GM12878 (cell line): ENCODE data around the gene ASB8. TPM values are rescaled to one million over a fixed set of nuclear protein-coding genes. Genes with fewer than 3 reads are reported as not detected.
A peak's percentile ranks its signal among the peaks of the same experiment; 100 is the strongest.

Experiments used
- ATAC-seq: fragments of 200-7000 bp; cut with Tn5 transposase; 3 replicates; pipeline ENCODE4 v1.9.1; 2020; ENCODE audit warnings: mild to moderate bottlenecking, moderate library complexity
- BruUV-seq: library from RNA; stranded (reverse); fragments of 400-500 nt; replicated peaks from 2 replicates; lab custom pipeline; 2021; lab: Mats Ljungman, UMichigan
- CTCF ChIA-PET: fragments of 300-600 bp; sonication (Branson Sonifier 250); formaldehyde crosslinking; extraction: SDS; loops from one replicate; lab custom pipeline; 2021; ENCODE audit warnings: inconsistent platforms; lab: Yijun Ruan, JAX
- POLR2A ChIA-PET: fragments of 350-600 bp; formaldehyde crosslinking; extraction: SDS; loops from one replicate; lab custom pipeline; 2021; ENCODE audit warnings: inconsistent platforms; lab: Charles Lee
- RAD21 ChIA-PET: fragments of 300-600 bp; sonication (Branson Sonifier 250); formaldehyde crosslinking; loops from one replicate; lab custom pipeline; 2023; ENCODE audit warnings: antibody characterized with exemption; ENCODE audit not compliant: unreplicated experiment; lab: Charles Lee
- SMC1A ChIA-PET: fragments of 300-600 bp; sonication (Branson Sonifier 250); formaldehyde crosslinking; loops from one replicate; lab custom pipeline; 2023; ENCODE audit not compliant: unreplicated experiment, uncharacterized antibody; lab: Charles Lee
- DNase-seq: peaks from one replicate; pipeline ENCODE4 v3.0.0-alpha.2; 2011; ENCODE audit warnings: low read depth, low spot score
- FAIRE-seq: peaks from 3 replicates; lab custom pipeline; 2011; peaks lifted over from hg19 to GRCh38; lab: Jason Lieb, UNC
- H2AFZ ChIP-seq: 2 replicates; pipeline ENCODE4 v1.6.0; 2011; ENCODE audit warnings: low read depth, low read length, control low read depth; ENCODE audit not compliant: control insufficient read depth
- H3K27ac ChIP-seq: 2 replicates; pipeline ENCODE4 v1.5.1; 2011; ENCODE audit warnings: control low read depth; ENCODE audit not compliant: control insufficient read depth, insufficient read depth
- H3K27me3 ChIP-seq, 2 experiments: replicated peaks in 1 of 2; 2 replicates each; pipeline versions ENCODE4 v1.6.0 to v1.6.1; 2011; ENCODE audit warnings: low read length in 1 of 2; ENCODE audit not compliant: control insufficient read depth in 2 of 2, insufficient read depth in 2 of 2
- H3K36me3 ChIP-seq, 2 experiments: 2 replicates each; pipeline ENCODE4 v1.5.1; 2011; ENCODE audit warnings: low read length in 1 of 2; ENCODE audit not compliant: control insufficient read depth in 2 of 2, insufficient read depth in 2 of 2
- H3K4me1 ChIP-seq: 2 replicates; pipeline ENCODE4 v1.6.1; 2011; ENCODE audit warnings: mild to moderate bottlenecking, low read length, moderate library complexity, mixed read lengths; ENCODE audit not compliant: control insufficient read depth, insufficient read depth
- H3K4me2 ChIP-seq: 2 replicates; pipeline ENCODE4 v1.6.0; 2011; ENCODE audit warnings: control low read depth; ENCODE audit not compliant: control insufficient read depth, insufficient read depth
- H3K4me3 ChIP-seq: fragments of 200-600 bp; sonication (generic); 2 replicates; pipeline ENCODE4 v1.5.1; 2016
- H3K79me2 ChIP-seq: 2 replicates; pipeline ENCODE4 v1.6.0; 2011; ENCODE audit warnings: low read length; ENCODE audit not compliant: control insufficient read depth, insufficient read depth
- H3K9ac ChIP-seq: 2 replicates; pipeline ENCODE4 v1.8.0; 2011; ENCODE audit warnings: low read length, control low read depth, mixed read lengths; ENCODE audit not compliant: control insufficient read depth, insufficient read depth
- H3K9me3 ChIP-seq: replicated peaks from 3 replicates; pipeline ENCODE4 v1.5.1; 2011; ENCODE audit warnings: mild to moderate bottlenecking, low read length; ENCODE audit not compliant: control insufficient read depth, insufficient read depth
- H4K20me1 ChIP-seq: 2 replicates; pipeline ENCODE4 v1.6.0; 2011; ENCODE audit not compliant: control insufficient read depth, insufficient read depth
- RAD51 ChIP-seq: fragments of 450-650 bp; IDR thresholded peaks from 2 replicates; pipeline ENCODE4 v1.6.1; 2016; ENCODE audit warnings: moderate library complexity, mild to moderate bottlenecking, inconsistent platforms
- RELB ChIP-seq: fragments of 450-650 bp; IDR thresholded peaks from 2 replicates; pipeline ENCODE4 v1.6.1; 2017; ENCODE audit warnings: low read depth, mild to moderate bottlenecking, moderate library complexity
- RUNX3 ChIP-seq: IDR thresholded peaks from 2 replicates; pipeline ENCODE4 v1.6.1; 2012; ENCODE audit warnings: low read length, inconsistent platforms
- TCF7 ChIP-seq: IDR thresholded peaks from 2 replicates; pipeline ENCODE4 v1.6.1; 2014; ENCODE audit warnings: antibody characterized with exemption, borderline replicate concordance
- WGBS: methylation state at CpG from one replicate; pipeline ENCODE4 v1.1.6; 2016; ENCODE audit warnings: low lambda C conversion rate; ENCODE audit not compliant: insufficient replicate concordance, insufficient coverage; ENCODE audit errors: missing lambda C conversion rate; 5-methylcytosine and 5-hydroxymethylcytosine counted together
- in situ Hi-C: fragments of 300-500 bp; cut with MboI; formaldehyde crosslinking; loops from 9 replicates; pipeline ENCODE4 v1.14.3; 2018; ENCODE audit warnings: mixed read lengths
- intact Hi-C: fragments of 100-400 bp; cut with micrococcal nuclease; formaldehyde crosslinking; loops from one replicate; pipeline ENCODE4 v1.14.2; 2022; ENCODE audit not compliant: unreplicated experiment
- polyA plus RNA-seq, 11 experiments: library from polyadenylated mRNA; depleted of rRNA in 4 of 11; unstranded in 6 of 11; stranded (reverse) in 5 of 11; fragments of >200 nt; fragmentation: Nextera tagmentation in 4 of 11; fragmentation: Illumina TruSeq in 1 of 11; extraction: Ambion mirVana in 4 of 11; extraction: Trizol in 1 of 11; gene quantifications; 1 replicate in 1 of 11; 2 replicates in 10 of 11; pipeline versions ENCODE4 v1.2.1 to v1.2.3, GENCODE V29; 2011 to 2016; ENCODE audit warnings: inconsistent platforms in 2 of 11, missing spikeins in 2 of 11, low read depth in 1 of 11
- total RNA-seq, 4 experiments: library from RNA; depleted of rRNA in 3 of 4; stranded (reverse); fragments of >200 nt in 3 of 4; fragmentation: Illumina TruSeq in 1 of 4; extraction: Trizol in 1 of 4; gene quantifications; 2 replicates each; pipeline versions ENCODE4 v1.2.1 to v1.2.3, GENCODE V29; 2013 to 2021
- TF ChIP-seq, protein P1 (sequence below): fragments of 150-350 bp; IDR thresholded peaks from 2 replicates; pipeline ENCODE4 v1.6.1; 2014; ENCODE audit warnings: mild to moderate bottlenecking, low read depth, low read length
- TF ChIP-seq, protein P2 (sequence below): fragments of 450-650 bp; formaldehyde crosslinking; IDR thresholded peaks from 2 replicates; pipeline ENCODE4 v1.4.0; 2022; ENCODE audit warnings: mild to moderate bottlenecking, moderate library complexity

ASB8 gene
- total and polyA plus RNA-seq, 10 of the 15 experiments (the other 5 are each of a cell fraction or from before 2014, with no cell fraction given) = 23.7 to 48.0 (median 29.1) TPM

GRCh38 chr12:48182631-48183030 is 25.3 kb upstream of the ASB8 start:
- no peak overlapping the region for H3K9ac ChIP-seq
- POLR2A ChIA-PET = interaction anchor here (0.8 to 0.9 kb wide), 2 partner anchors 15 to 25 kb away, joined by 4 read pairs; partner anchors contain the start of gene ASB8
- peak overlapping the region; percentile 83 for H3K4me3 ChIP-seq
- H3K27ac ChIP-seq = no peak overlapping the region
- no peak for ATAC-seq
- H3K4me1 ChIP-seq = peaks cover 5% of the 10 kb centered on the region
- intact Hi-C loops (no loop called here), in situ Hi-C loops (no loop called here)
- WGBS = under 1% methylated on average over 7 of the region's 7 CpGs
- peaks cover 7 to 12% of the 10 kb centered on the region in 2 experiments for H3K27me3 ChIP-seq
- H3K4me2 ChIP-seq = peak overlapping the region; percentile 89
- H3K36me3 ChIP-seq = no peaks in the 10 kb centered on the region
- H4K20me1 ChIP-seq = no peaks in the 10 kb centered on the region
- FAIRE-seq = peak; percentile 31
- CTCF ChIA-PET = interaction anchor here (0.6 to 1.6 kb wide), 11 partner anchors 8 to 437 kb away, joined by 3 to 8 read pairs (median 3); partner anchors contain the start of gene ASB8
- no peaks in the 10 kb centered on the region; the same call in 2 of the 3 replicates for H3K9me3 ChIP-seq
- H3K79me2 ChIP-seq = no peaks in the 10 kb centered on the region
- SMC1A ChIA-PET = interaction anchor here (0.9 to 1.3 kb wide), 3 partner anchors 15 to 436 kb away, joined by 3 to 5 read pairs (median 4); partner anchors contain the start of gene PFKM
- H2AFZ ChIP-seq = peak overlapping the region; percentile 70
- TF ChIP-seq TCF7 = no peak
- TF ChIP-seq RUNX3 = peak; percentile 11; the same call in 1 of the 2 replicates
- TF ChIP-seq, protein P1, sequence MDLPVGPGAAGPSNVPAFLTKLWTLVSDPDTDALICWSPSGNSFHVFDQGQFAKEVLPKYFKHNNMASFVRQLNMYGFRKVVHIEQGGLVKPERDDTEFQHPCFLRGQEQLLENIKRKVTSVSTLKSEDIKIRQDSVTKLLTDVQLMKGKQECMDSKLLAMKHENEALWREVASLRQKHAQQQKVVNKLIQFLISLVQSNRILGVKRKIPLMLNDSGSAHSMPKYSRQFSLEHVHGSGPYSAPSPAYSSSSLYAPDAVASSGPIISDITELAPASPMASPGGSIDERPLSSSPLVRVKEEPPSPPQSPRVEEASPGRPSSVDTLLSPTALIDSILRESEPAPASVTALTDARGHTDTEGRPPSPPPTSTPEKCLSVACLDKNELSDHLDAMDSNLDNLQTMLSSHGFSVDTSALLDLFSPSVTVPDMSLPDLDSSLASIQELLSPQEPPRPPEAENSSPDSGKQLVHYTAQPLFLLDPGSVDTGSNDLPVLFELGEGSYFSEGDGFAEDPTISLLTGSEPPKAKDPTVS = no peak
- TF ChIP-seq RELB = no peak
- TF ChIP-seq, protein P2, sequence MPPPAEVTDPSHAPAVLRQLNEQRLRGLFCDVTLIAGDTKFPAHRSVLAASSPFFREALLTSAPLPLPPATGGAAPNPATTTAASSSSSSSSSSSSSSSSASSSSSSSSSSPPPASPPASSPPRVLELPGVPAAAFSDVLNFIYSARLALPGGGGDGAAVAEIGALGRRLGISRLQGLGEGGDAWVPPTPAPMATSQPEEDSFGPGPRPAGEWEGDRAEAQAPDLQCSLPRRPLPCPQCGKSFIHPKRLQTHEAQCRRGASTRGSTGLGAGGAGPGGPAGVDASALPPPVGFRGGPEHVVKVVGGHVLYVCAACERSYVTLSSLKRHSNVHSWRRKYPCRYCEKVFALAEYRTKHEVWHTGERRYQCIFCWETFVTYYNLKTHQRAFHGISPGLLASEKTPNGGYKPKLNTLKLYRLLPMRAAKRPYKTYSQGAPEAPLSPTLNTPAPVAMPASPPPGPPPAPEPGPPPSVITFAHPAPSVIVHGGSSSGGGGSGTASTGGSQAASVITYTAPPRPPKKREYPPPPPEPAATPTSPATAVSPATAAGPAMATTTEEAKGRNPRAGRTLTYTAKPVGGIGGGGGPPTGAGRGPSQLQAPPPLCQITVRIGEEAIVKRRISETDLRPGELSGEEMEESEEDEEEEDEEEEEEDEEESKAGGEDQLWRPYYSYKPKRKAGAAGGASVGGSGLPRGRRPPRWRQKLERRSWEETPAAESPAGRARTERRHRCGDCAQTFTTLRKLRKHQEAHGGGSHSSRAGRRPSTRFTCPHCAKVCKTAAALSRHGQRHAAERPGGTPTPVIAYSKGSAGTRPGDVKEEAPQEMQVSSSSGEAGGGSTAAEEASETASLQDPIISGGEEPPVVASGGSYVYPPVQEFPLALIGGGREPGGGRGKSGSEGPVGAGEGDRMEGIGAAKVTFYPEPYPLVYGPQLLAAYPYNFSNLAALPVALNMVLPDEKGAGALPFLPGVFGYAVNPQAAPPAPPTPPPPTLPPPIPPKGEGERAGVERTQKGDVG = no peak
- no peak for TF ChIP-seq RAD51
- no peak for DNase-seq
- RAD21 ChIA-PET = no interaction called here
- BruUV-seq = no TSS peak
